Measurements from ENCODE around the gene CNBD2.
A peak's percentile ranks its signal among the peaks of the same experiment; 100 is the strongest.
"Not testable (repeated sequence)": the region's sequence is repeated elsewhere in the genome, so short reads cannot be mapped to it uniquely, and the experiment has no call there.

The CNBD2 gene

DNA sequence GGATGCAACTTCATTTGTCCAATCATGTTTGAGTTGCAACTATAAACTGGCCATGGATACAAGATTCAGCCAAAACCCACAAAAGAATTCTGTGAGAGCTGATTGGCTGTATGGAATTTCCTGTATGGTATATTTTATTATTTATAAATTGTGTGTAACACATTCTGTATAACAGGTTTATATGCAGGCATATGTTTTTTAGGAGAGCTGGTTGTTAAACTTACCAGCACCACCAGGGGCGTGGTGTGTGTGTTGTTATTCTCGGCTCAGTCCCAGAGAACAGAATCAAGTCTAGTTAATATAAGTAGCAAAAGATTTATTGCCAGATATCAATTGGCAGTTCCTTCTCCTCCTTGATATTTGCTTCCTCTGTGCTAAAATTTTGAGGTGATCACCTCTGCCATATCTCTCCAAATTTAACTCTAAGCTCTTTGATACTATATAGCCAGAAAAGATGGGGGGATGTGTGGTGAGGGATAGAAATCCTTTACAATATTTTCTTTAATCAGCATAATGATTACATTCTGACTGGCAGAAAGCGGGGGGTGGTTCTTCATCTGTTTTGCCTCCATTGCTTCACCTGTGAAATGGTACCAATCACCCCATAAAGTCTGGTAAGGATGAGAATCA lies 22.9 kb downstream of the CNBD2 start:
- Histone ChIP-seq H3K36me3 (ENCODE audit: control insufficient read depth, insufficient read depth, low read length) (no peaks in the 10 kb centered on the region), H3K27ac (ENCODE audit: insufficient read depth, low read length, poor library complexity, severe bottlenecking) (no peak overlapping the region), H3K4me3 (ENCODE audit: insufficient read depth, low read depth, low read length, poor library complexity, severe bottlenecking) (no peak overlapping the region), H3K27me3 (replicated peaks; ENCODE audit: control insufficient read depth, insufficient read depth, low read length, poor library complexity, severe bottlenecking) (no peaks in the 10 kb centered on the region), H3K4me1 (ENCODE audit: control insufficient read depth, insufficient read depth, low read length, poor library complexity, severe bottlenecking) (no peaks in the 10 kb centered on the region), H3K9me3 (ENCODE audit: control insufficient read depth, low read length) (no peaks in the 10 kb centered on the region)
- DNase-seq: no peak

DNA sequence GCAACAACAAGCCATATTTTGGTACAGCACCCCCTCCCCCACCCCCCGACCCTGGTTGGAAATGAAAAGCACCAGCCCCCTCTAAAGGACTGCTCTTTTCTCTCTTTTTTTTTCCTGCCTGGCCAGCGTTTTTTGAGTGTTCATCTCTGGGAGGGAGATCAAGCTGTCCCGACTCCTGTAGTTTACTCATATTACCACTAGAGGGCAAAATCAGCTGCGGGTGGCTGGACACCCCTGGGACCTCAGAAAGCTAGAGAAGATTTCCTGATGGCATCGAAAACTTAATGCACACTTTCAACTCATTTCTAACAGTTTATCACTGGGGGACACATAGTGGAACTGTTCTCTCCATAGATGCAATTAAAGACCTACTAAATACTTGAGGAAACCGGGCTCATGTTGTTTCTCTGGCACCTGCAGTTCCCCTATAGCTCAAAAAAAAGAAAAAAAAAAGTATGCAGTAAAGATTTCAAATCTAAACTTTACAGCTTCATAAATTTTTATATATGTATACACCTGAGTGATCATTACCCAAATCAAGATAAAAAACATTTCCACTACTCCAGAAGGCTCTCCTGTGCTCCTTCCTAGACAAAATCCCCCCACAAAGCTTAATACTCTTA lies 24.4 kb downstream of the CNBD2 start:
- Histone ChIP-seq H3K4me1 (ENCODE audit: control insufficient read depth, insufficient read depth, low read length, poor library complexity, severe bottlenecking) (no peaks in the 10 kb centered on the region), H3K27me3 (replicated peaks; ENCODE audit: control insufficient read depth, insufficient read depth, low read length, poor library complexity, severe bottlenecking) (no peaks in the 10 kb centered on the region), H3K36me3 (ENCODE audit: control insufficient read depth, insufficient read depth, low read length) (no peaks in the 10 kb centered on the region), H3K9me3 (ENCODE audit: control insufficient read depth, low read length) (no peaks in the 10 kb centered on the region), H3K27ac (ENCODE audit: insufficient read depth, low read length, poor library complexity, severe bottlenecking) (no peak overlapping the region), H3K4me3 (ENCODE audit: insufficient read depth, low read depth, low read length, poor library complexity, severe bottlenecking) (no peak overlapping the region)
- DNase-seq: peak; percentile 2 to 20 (median 13)

DNA sequence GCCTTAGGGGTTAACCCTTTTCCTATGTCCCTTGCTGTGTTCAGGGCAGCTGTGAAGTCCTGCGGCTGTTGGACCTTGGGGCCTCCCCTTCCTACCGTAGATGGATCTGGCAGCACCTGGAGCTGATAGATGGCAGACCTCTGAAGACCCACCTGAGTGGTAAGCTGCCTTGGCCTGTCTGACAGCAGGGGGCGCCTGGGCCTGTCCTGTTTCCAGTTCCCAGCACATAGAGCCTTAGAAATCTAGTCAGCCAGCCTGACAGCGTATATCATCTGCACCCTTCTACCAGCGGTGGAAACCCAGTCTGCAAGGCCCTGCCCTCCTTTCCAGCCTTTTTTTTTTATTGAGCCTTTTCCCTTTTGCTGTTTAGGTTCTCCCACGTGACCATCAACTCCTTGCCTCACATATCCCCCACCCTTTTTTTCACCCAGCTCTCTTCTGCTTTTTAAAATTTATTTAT lies 26.6 kb downstream of the CNBD2 start:
- no peaks in the 10 kb centered on the region for H3K4me1 ChIP-seq (ENCODE audit: control insufficient read depth, insufficient read depth, low read length, poor library complexity, severe bottlenecking)
- peak; percentile 47 to 64 (median 59) for DNase-seq
- H3K27ac ChIP-seq (ENCODE audit: insufficient read depth, low read length, poor library complexity, severe bottlenecking): no peak overlapping the region
- H3K9me3 ChIP-seq (ENCODE audit: control insufficient read depth, low read length): no peaks in the 10 kb centered on the region
- no peaks in the 10 kb centered on the region for H3K27me3 ChIP-seq (replicated peaks; ENCODE audit: control insufficient read depth, insufficient read depth, low read length, poor library complexity, severe bottlenecking)
- H3K4me3 ChIP-seq (ENCODE audit: insufficient read depth, low read depth, low read length, poor library complexity, severe bottlenecking): no peak overlapping the region
- H3K36me3 ChIP-seq (ENCODE audit: control insufficient read depth, insufficient read depth, low read length): no peaks in the 10 kb centered on the region

DNA sequence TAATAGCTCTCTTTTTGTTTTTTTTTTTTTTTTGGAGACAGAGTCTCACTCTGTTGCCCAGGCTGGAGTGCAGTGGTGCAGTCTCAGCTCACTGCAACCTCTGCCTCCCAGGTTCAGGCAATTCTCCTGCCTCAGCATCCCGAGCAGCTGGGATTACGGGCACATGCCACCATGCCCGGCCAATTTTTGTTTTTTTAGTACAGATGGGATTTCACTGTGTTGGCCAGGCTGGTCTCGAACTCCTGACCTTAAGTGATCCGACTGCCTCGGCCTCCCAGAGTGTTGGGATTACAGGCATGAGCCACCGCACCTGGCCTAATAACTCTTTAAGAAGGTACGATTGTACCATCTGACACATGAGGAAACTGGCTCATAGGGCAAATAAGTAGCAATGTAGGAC lies 28.1 kb downstream of the CNBD2 start:
- not testable (repeated sequence) for DNase-seq; H3K36me3 ChIP-seq (ENCODE audit: control insufficient read depth, insufficient read depth, low read length); H3K9me3 ChIP-seq (ENCODE audit: control insufficient read depth, low read length); H3K27me3 ChIP-seq (replicated peaks; ENCODE audit: control insufficient read depth, insufficient read depth, low read length, poor library complexity, severe bottlenecking); H3K4me1 ChIP-seq (ENCODE audit: control insufficient read depth, insufficient read depth, low read length, poor library complexity, severe bottlenecking); H3K4me3 ChIP-seq (ENCODE audit: insufficient read depth, low read depth, low read length, poor library complexity, severe bottlenecking); H3K27ac ChIP-seq (ENCODE audit: insufficient read depth, low read length, poor library complexity, severe bottlenecking)

DNA sequence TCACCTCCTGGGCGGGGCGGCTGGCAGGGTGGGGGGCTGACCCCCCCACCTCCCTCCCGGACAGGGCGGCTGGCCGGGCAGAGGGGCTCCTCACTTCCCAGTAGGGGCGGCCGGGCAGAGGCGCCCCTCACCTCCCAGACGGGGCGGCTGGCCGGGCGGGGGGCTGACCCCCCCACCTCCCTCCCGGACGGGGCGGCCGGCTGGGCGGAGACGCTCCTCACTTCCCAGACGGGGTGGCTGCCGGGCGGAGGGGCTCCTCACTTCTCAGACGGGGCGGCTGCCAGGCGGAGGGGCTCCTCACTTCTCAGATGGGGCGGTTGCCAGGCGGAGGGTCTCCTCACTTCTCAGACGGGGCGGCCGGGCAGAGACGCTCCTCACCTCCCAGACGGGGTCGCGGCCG lies 32.9 kb downstream of the CNBD2 start:
- not testable (repeated sequence) for H3K9me3 ChIP-seq (ENCODE audit: control insufficient read depth, low read length); H3K4me1 ChIP-seq (ENCODE audit: control insufficient read depth, insufficient read depth, low read length, poor library complexity, severe bottlenecking); H3K27me3 ChIP-seq (replicated peaks; ENCODE audit: control insufficient read depth, insufficient read depth, low read length, poor library complexity, severe bottlenecking); H3K36me3 ChIP-seq (ENCODE audit: control insufficient read depth, insufficient read depth, low read length); H3K4me3 ChIP-seq (ENCODE audit: insufficient read depth, low read depth, low read length, poor library complexity, severe bottlenecking); DNase-seq; H3K27ac ChIP-seq (ENCODE audit: insufficient read depth, low read length, poor library complexity, severe bottlenecking)

DNA sequence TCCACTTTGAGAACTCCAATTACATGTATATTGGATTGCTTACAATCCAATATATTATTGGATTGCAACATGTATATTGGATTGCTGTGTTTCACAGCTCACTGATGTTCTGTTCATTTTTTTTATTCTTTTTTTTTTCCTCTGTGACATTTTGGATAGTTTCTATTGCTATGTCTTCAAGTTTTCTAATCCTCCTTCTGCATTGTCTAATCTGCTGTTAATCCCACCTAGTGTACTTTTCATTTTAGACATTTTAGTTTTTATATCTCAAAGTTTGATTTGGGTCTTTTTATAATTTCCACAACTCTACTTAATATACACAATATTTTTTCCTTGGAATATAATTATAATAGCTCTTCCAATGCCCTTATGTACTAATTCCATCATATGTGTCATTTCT lies 34.5 kb downstream of the CNBD2 start:
- no peaks in the 10 kb centered on the region for H3K4me1 ChIP-seq (ENCODE audit: control insufficient read depth, insufficient read depth, low read length, poor library complexity, severe bottlenecking)
- H3K36me3 ChIP-seq (ENCODE audit: control insufficient read depth, insufficient read depth, low read length): no peaks in the 10 kb centered on the region
- H3K4me3 ChIP-seq (ENCODE audit: insufficient read depth, low read depth, low read length, poor library complexity, severe bottlenecking): no peak overlapping the region
- H3K27me3 ChIP-seq (replicated peaks; ENCODE audit: control insufficient read depth, insufficient read depth, low read length, poor library complexity, severe bottlenecking): no peaks in the 10 kb centered on the region
- H3K27ac ChIP-seq (ENCODE audit: insufficient read depth, low read length, poor library complexity, severe bottlenecking): no peak overlapping the region
- peaks cover 4% of the 10 kb centered on the region for H3K9me3 ChIP-seq (ENCODE audit: control insufficient read depth, low read length)
- DNase-seq: no peak

DNA sequence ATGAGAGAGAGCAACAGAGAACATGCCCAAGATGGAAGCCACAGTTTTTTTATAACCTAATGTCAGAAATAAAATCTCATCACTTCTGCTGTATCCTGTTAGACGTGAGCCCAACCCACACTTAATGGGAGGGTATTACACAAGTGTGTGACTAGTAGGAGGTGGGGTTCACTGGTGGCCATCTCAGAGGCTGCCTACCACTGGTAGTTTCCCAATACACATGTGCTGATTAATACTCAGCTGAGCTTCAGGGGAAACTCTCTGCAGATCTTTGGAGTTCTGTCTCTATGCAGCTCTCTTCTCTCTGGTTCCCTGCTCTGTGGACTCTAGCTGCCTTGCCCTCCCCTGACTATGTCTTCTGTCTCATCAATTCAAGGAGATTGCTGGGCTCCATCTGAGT lies 35.7 kb downstream of the CNBD2 start:
- Histone ChIP-seq H3K27me3 (replicated peaks; ENCODE audit: control insufficient read depth, insufficient read depth, low read length, poor library complexity, severe bottlenecking) (no peaks in the 10 kb centered on the region), H3K4me1 (ENCODE audit: control insufficient read depth, insufficient read depth, low read length, poor library complexity, severe bottlenecking) (no peaks in the 10 kb centered on the region), H3K36me3 (ENCODE audit: control insufficient read depth, insufficient read depth, low read length) (no peaks in the 10 kb centered on the region), H3K9me3 (ENCODE audit: control insufficient read depth, low read length) (peaks cover 4% of the 10 kb centered on the region), H3K27ac (ENCODE audit: insufficient read depth, low read length, poor library complexity, severe bottlenecking) (no peak overlapping the region), H3K4me3 (ENCODE audit: insufficient read depth, low read depth, low read length, poor library complexity, severe bottlenecking) (no peak overlapping the region)
- DNase-seq: no peak

DNA sequence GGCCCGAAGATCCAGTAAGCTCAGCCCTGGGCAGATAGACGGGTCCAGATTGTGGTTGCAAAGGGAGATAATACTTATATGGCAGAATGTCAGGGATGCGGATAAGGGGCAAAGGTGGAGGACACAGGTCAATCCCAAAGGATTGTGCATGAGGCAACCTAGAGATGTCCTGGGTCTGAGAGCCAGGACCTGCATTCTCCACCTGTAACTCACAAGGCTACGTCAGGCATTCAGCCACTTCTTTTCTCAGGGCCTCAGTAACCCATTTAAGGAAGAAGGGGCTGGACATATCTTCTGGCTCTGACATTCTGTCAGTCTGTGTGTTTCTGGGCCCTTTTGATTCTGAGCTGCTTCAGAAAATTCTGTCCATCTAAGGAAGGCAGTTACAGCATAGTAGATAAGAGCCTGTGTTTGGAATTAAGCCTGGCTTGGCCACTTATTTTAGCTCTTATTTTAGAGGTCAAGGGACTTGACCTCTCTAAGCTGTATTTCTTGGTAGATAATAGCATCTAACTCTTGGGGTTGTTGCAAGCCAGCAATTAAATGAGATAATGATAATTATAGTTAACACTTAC lies 40.2 kb downstream of the CNBD2 start:
- Histone ChIP-seq H3K4me1 (ENCODE audit: control insufficient read depth, insufficient read depth, low read length, poor library complexity, severe bottlenecking) (no peaks in the 10 kb centered on the region), H3K9me3 (ENCODE audit: control insufficient read depth, low read length) (peaks cover 4% of the 10 kb centered on the region), H3K4me3 (ENCODE audit: insufficient read depth, low read depth, low read length, poor library complexity, severe bottlenecking) (no peak overlapping the region), H3K36me3 (ENCODE audit: control insufficient read depth, insufficient read depth, low read length) (no peaks in the 10 kb centered on the region), H3K27ac (ENCODE audit: insufficient read depth, low read length, poor library complexity, severe bottlenecking) (no peak overlapping the region), H3K27me3 (replicated peaks; ENCODE audit: control insufficient read depth, insufficient read depth, low read length, poor library complexity, severe bottlenecking) (no peaks in the 10 kb centered on the region)
- no peak for DNase-seq

DNA sequence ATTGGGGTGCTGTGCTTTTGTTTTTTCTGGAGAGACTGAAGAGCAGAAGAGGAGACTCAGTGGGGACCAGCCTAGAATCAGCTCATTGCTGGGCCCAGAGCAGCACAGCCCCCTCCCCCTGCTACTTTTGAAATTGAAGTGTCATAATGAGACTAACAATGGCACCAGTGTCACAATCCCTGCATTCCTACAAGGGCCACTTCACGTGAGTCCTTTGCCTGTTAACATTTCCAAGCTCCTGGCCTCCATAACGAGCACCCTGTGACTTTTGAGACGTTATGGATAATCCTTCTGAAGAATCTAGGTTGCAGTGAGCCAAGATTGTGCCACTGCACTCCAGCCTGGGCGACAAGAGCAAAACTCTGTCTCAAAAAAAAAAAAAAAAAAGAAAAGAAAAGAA lies 41.7 kb downstream of the CNBD2 start:
- Histone ChIP-seq H3K27me3 (replicated peaks; ENCODE audit: control insufficient read depth, insufficient read depth, low read length, poor library complexity, severe bottlenecking) (no peaks in the 10 kb centered on the region), H3K9me3 (ENCODE audit: control insufficient read depth, low read length) (no peaks in the 10 kb centered on the region), H3K36me3 (ENCODE audit: control insufficient read depth, insufficient read depth, low read length) (no peaks in the 10 kb centered on the region), H3K4me3 (ENCODE audit: insufficient read depth, low read depth, low read length, poor library complexity, severe bottlenecking) (no peak overlapping the region), H3K27ac (ENCODE audit: insufficient read depth, low read length, poor library complexity, severe bottlenecking) (no peak overlapping the region), H3K4me1 (ENCODE audit: control insufficient read depth, insufficient read depth, low read length, poor library complexity, severe bottlenecking) (no peaks in the 10 kb centered on the region)
- DNase-seq: no peak

DNA sequence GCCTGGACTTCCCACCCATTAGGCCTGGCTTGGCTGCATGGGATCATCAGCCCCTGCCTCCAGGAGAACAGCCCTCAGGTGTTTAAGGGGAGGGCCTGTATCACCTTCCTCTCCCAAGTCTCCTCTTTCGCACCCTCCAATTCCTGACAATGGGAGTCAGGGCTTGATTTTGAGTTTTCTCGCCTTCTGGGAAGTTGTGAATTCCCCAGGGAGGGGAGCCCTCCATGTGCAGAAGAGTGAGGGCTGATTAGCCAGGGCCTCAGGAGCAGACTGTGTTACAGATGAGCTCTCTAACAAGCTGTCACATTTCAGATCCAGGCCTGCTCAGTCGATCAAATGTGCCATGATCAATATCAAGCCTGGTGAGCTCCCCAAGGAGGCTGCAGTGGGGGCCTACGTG lies 42.4 kb downstream of the CNBD2 start:
- no peak for DNase-seq
- Histone ChIP-seq H3K4me1 (ENCODE audit: control insufficient read depth, insufficient read depth, low read length, poor library complexity, severe bottlenecking) (no peaks in the 10 kb centered on the region), H3K36me3 (ENCODE audit: control insufficient read depth, insufficient read depth, low read length) (no peaks in the 10 kb centered on the region)

More for the DNA sequence above, 42.4 kb downstream of the CNBD2 start:
- Histone ChIP-seq H3K27me3 (replicated peaks; ENCODE audit: control insufficient read depth, insufficient read depth, low read length, poor library complexity, severe bottlenecking) (no peaks in the 10 kb centered on the region), H3K4me3 (ENCODE audit: insufficient read depth, low read depth, low read length, poor library complexity, severe bottlenecking) (no peak overlapping the region), H3K9me3 (ENCODE audit: control insufficient read depth, low read length) (no peaks in the 10 kb centered on the region), H3K27ac (ENCODE audit: insufficient read depth, low read length, poor library complexity, severe bottlenecking) (no peak overlapping the region)

Data from effector memory CD4-positive, alpha-beta T cell (primary cell).